ENCODE results near the gene IL36A.

Gene IL36A, protein sequence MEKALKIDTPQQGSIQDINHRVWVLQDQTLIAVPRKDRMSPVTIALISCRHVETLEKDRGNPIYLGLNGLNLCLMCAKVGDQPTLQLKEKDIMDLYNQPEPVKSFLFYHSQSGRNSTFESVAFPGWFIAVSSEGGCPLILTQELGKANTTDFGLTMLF

DNA sequence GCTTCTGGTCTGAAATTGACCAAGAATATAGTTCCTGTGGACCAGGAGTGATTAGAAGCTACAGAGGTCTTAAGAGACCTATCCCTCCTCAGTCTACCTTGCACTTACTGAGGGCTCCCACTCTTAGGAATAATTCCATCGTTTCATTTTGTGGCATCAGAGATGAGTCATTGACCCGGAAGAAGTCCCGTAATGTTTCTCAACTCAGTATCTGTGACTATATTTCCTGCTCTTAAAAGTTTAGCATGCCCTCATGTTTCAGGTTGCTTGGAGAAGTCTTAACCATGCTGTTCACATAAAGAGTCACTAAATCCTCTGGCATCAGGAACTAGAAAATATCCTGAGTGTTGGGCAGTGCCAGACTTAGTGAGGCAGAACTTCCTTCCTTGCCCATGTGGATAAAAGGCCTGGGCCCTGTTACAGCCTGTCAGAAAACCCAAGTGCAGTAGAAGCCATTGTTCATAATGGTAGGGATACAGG, at the start of gene IL36A:
Gene IL36A (plus strand): TSS at position 430 of the 480 bp plus-strand sequence. CDS start 413 bp downstream, outside the sequence.
- DNase-seq (ENCODE audit: low spot score) = no peak

DNA sequence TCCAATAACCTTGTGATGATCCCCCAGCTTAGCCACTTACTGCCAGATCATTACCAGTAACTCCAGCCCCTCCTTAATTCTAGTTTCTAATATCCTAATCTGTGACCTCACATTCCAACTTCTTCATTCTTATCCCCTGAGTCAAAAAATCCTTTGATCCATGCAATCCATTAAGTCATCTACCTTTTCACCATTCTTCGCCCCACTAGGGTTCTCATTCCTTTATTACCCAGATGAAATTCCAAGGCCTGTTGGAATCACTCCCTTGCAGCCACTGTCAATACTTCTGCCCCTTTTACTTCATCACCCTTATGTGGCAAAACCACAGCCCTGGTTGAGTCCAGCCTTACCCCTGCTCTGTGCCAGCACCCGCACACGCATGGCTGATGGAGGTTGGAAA, 47.7 kb upstream of the IL36A start:
- DNase-seq (ENCODE audit: low spot score) = no peak

DNA sequence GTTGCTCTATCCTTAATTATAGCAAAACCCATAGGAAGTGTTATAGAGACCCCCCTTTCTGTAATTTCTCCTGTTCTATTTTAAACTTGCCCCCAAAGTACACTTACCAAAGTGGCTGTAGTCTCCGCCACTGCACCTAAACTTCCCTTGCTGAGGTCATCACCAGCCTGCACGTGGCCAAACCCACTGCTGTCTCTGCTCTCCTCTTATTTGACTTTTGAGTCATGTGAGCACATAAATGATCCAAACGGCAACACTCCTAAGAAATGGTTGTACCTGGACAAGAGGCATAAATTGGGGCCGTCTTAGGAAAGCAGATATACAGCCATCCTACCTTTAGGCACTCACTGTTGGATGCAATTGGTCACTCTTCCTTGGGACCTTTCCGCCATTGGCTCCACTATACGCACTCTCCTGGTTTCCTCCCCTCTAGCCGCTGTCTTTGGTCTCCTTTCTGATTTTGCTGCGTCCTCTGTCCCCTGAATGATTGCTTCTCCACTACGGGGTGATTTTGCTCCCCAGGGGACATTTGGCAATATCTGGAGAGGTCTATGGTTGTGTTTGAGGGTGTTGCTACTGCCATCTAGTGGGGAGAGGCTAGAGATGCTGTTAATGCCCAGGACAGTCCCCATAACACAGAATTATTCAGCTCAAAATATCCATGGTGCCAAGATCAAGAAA, 46.7 kb upstream of the IL36A start:
- DNase-seq (ENCODE audit: low spot score) = peak; percentile 80

GRCh38 chr2:112959109-112959812, 46.0 kb upstream of the IL36A start:
- DNase-seq (ENCODE audit: low spot score) = peak; percentile 46

- peak; percentile 28 for DNase-seq (ENCODE audit: low spot score)
Observed at GRCh38 chr2:112960230-112960825, 44.9 kb upstream of the IL36A start.

- DNase-seq (ENCODE audit: low spot score) = no peak
Observed at GRCh38 chr2:112962308-112963175, 42.7 kb upstream of the IL36A start.

DNA sequence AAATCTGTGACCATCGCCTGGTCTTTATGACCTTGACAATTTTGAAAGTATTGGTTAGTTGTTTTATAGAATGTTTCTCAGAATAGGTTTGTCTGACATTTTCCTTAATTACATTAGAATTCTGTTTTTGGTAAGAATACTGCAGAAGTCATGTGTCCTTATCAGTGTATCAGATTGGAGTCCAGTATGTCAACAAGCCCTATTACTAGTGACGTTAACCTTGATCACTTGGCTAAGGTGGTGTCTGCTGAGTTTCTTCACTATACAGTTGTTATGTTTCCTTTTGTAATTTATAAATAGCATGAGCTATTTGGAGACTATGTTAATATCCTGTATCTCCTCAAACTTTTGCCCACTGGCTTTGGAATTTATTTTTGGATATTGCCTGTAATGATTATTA, 38.2 kb upstream of the IL36A start:
- DNase-seq (ENCODE audit: low spot score) = no peak

GRCh38 chr2:112972423-112973086, 32.7 kb upstream of the IL36A start:
- DNase-seq (ENCODE audit: low spot score) = no peak

DNA sequence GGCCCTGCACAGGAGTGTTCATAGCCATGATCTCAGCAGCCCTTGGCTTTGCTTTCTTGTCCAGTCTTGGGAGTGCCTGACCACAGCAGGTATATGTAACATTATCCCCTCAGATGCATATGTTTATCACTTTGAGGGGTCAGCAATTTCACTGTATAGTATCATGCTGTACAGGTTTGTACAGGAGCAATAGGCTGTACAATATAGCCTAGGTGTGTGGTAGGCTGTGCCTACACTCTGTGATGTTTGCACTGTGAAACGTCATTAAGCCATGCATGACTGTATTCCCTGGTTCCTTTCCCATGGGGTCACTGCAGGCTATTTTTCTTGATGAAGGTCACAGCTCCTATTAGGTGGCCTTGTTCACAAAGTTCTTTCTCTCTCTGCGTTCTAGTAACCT, 32.1 kb upstream of the IL36A start:
- no peak for DNase-seq (ENCODE audit: low spot score)

- no peak for DNase-seq (ENCODE audit: low spot score)
Observed at GRCh38 chr2:112977559-112978056, 27.7 kb upstream of the IL36A start, which contains the start of gene IL36G. IL36G (plus strand) TSS chr2:112978006; CDS start chr2:112978639, 633 bp downstream.

GRCh38 chr2:112979731-112980130, 25.5 kb upstream of the IL36A start:
- DNase-seq (ENCODE audit: low spot score) = no peak

GRCh38 chr2:112980537-112980936, 24.7 kb upstream of the IL36A start:
- DNase-seq (ENCODE audit: low spot score) = no peak

DNA sequence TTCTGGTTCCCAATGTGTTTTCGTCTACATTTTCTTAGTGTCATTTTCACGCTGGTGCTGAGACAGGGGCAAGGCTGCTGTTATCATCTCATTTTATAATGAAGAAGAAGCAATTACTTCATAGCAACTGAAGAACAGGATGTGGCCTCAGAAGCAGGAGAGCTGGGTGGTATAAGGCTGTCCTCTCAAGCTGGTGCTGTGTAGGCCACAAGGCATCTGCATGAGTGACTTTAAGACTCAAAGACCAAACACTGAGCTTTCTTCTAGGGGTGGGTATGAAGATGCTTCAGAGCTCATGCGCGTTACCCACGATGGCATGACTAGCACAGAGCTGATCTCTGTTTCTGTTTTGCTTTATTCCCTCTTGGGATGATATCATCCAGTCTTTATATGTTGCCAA, 20.2 kb upstream of the IL36A start:
- DNase-seq (ENCODE audit: low spot score) = no peak

- no peak for DNase-seq (ENCODE audit: low spot score)
Observed at GRCh38 chr2:112989611-112990010, 15.6 kb upstream of the IL36A start.

- no peak for DNase-seq (ENCODE audit: low spot score)
Observed at GRCh38 chr2:112993831-112994230, 11.4 kb upstream of the IL36A start.

DNA sequence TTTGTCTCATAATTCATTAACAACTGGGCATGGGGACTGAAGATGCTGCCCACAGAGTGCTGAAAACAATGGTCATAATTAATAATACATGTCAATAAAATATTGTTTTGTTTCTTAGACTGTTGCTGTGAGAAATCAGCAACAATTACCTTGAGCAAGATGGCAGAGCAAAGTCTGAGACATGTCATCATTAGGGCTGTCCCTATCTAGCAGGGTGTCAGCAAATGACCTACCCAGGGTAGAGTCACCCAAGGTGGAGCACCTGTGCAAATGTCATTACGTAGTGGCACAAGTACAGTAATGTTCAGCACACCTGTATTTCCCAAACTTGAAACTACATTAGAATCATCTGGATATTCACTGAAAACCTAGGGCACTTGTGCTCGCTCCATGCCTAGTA, 10.6 kb upstream of the IL36A start:
- no peak for DNase-seq (ENCODE audit: low spot score)

DNA sequence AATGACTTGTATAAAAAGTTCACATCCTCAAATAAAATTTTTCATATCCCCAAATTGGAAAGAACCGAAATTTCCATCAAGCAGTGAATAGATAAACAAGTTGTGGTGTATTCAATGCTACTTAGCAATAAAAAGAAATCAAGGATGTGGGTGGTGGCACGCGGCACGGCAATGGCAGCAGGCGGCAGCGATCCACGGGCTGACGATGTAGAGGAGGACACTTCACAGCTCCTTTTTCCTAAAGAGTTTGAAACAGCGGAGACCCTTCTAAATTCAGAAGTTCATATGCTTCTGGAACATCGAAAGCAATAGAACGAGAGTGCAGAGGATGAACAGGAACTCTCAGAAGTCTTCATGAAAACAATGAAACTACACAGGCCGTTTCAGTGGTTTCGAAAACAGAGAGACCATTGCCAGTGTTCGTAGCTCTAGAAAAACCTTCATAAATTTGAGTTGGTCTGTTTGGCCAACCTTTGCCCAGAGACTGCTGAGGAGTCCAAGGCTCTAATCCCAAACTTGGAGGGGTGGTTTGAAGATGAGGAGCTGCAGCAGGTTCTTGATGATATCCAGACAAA, 9.8 kb upstream of the IL36A start:
- no peak for DNase-seq (ENCODE audit: low spot score)

- DNase-seq (ENCODE audit: low spot score) = no peak
Observed at GRCh38 chr2:112996635-112997034, 8.6 kb upstream of the IL36A start.

GRCh38 chr2:112997151-112997550, 8.1 kb upstream of the IL36A start:
- DNase-seq (ENCODE audit: low spot score) = no peak

- DNase-seq (ENCODE audit: low spot score) = no peak
Observed at GRCh38 chr2:113000436-113000835, 4.8 kb upstream of the IL36A start.

DNA sequence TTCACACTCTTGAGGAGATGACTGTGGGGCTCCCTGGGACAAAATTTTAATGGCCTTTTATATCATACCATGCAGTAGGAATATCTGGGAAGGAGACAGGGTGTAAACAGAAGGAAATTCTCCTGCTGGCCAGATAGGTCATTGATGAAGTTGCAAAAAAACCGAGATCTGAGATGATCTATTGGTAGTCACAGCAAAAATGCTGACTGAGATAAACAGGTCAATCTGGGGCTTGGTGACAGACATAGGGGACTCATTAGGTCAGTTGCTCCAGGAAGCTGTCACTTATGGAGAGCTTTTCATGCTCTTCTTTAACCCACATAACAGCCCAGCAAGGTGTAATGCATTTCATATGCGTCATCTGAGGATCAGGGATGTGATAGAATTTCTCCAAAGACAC, 2.6 kb upstream of the IL36A start:
- no peak for DNase-seq (ENCODE audit: low spot score)

Measured in iPS-NIHi11 (cell line).